Measurements from ENCODE around the gene TNS1. TPM values are rescaled to one million over a fixed set of nuclear protein-coding genes. Genes with fewer than 3 reads are reported as not detected.

TNS1 gene
- total RNA-seq, 1 experiment from 2014 or later, result 3.4 TPM

- H3K14ac ChIP-seq (ENCODE audit: insufficient read depth, low read length), result no peak overlapping the region
- H3K23ac ChIP-seq (ENCODE audit: insufficient read length, low read depth, low read length), result no peak overlapping the region
- no peak overlapping the region for H2AFZ ChIP-seq (ENCODE audit: low read length)
- H3K9me3 Mint-ChIP-seq, result no peaks in the 10 kb centered on the region; a peak in 1 of 5 replicates
- no peak overlapping the region for H3K4me3 Mint-ChIP-seq
- no peak overlapping the region for H4K5ac ChIP-seq (ENCODE audit: insufficient read length, low read depth, low read length)
- no peak overlapping the region for H3K4ac ChIP-seq (ENCODE audit: low read depth, low read length)
- DNase-seq, result no peak
- no peaks in the 10 kb centered on the region for H3K23me2 ChIP-seq (ENCODE audit: insufficient read length, low read depth, low read length, poor library complexity, severe bottlenecking)
- H2BK15ac ChIP-seq (ENCODE audit: low read depth, low read length), result no peak overlapping the region
- H2BK20ac ChIP-seq (ENCODE audit: low read depth, low read length, poor library complexity, severe bottlenecking), result no peak overlapping the region
- no peak overlapping the region for H3K18ac ChIP-seq (ENCODE audit: insufficient read length, low read depth, low read length)
- no peak overlapping the region for H3K4me2 ChIP-seq (ENCODE audit: insufficient read depth, insufficient read length, low read length)
- H3K9ac ChIP-seq (ENCODE audit: extremely low read depth, insufficient read length, low read length), result no peak overlapping the region
- H2BK5ac ChIP-seq (ENCODE audit: insufficient read length, low read length), result no peak overlapping the region
- TF ChIP-seq, protein P1, sequence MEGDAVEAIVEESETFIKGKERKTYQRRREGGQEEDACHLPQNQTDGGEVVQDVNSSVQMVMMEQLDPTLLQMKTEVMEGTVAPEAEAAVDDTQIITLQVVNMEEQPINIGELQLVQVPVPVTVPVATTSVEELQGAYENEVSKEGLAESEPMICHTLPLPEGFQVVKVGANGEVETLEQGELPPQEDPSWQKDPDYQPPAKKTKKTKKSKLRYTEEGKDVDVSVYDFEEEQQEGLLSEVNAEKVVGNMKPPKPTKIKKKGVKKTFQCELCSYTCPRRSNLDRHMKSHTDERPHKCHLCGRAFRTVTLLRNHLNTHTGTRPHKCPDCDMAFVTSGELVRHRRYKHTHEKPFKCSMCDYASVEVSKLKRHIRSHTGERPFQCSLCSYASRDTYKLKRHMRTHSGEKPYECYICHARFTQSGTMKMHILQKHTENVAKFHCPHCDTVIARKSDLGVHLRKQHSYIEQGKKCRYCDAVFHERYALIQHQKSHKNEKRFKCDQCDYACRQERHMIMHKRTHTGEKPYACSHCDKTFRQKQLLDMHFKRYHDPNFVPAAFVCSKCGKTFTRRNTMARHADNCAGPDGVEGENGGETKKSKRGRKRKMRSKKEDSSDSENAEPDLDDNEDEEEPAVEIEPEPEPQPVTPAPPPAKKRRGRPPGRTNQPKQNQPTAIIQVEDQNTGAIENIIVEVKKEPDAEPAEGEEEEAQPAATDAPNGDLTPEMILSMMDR (conservative IDR thresholded peaks at IDR 0.05), result no peak
- peaks cover 21 to 31% of the 10 kb centered on the region in 2 experiments for H3K4me1 Mint-ChIP-seq
- no peak overlapping the region for H2AK5ac ChIP-seq (ENCODE audit: insufficient read length, low read length)
- H4K8ac ChIP-seq (replicated peaks; ENCODE audit: insufficient read length, low read depth, low read length), result no peak overlapping the region
- no peaks in the 10 kb centered on the region for H3K36me3 Mint-ChIP-seq (ENCODE audit: insufficient read depth in 1 of 3, low read depth in 3 of 3)
- H3K27me3 ChIP-seq (ENCODE audit: insufficient read depth, low read length), result no peaks in the 10 kb centered on the region
- no peak overlapping the region for H3K27ac Mint-ChIP-seq
- no peaks in the 10 kb centered on the region for H4K20me1 ChIP-seq (ENCODE audit: control insufficient read depth, insufficient read depth, insufficient read length)
- no peak overlapping the region for H3K27ac ChIP-seq (ENCODE audit: insufficient read length, low read depth, low read length)
- no peak overlapping the region for H3T11ph ChIP-seq (ENCODE audit: low read length)
- no peak overlapping the region for H4K91ac ChIP-seq (ENCODE audit: insufficient read length, low read depth, low read length)
- H2BK12ac ChIP-seq (ENCODE audit: insufficient read length, low read depth, low read length), result no peak overlapping the region
- peaks cover 2% of the 10 kb centered on the region; the same call in 1 of the 2 replicates for H3K27me3 Mint-ChIP-seq (ENCODE audit: low read depth)
- no peaks in the 10 kb centered on the region for H3K79me1 ChIP-seq (ENCODE audit: insufficient read depth, low read depth, low read length, poor library complexity, severe bottlenecking)
- no peaks in the 10 kb centered on the region; the same call in 1 of the 2 replicates for H3K4me1 ChIP-seq (ENCODE audit: insufficient read depth, low read length)
- no CpG with 5 or more reads among the region's 10 CpGs for WGBS (ENCODE audit: extremely low coverage, insufficient read length, low lambda C conversion rate)
- no peak overlapping the region for H3K56ac ChIP-seq (ENCODE audit: insufficient read length, low read depth, low read length)
- H2BK120ac ChIP-seq (ENCODE audit: low read depth, low read length, poor library complexity, severe bottlenecking), result no peak overlapping the region
- no peaks in the 10 kb centered on the region for H3K9me3 ChIP-seq (ENCODE audit: control insufficient read depth, low read depth, low read length)
- no peaks in the 10 kb centered on the region for H3K79me2 ChIP-seq (ENCODE audit: insufficient read depth, low read length)
Observed at GRCh38 chr2:217966423-217967070, 36.2 kb downstream of the TNS1 start.
